Stimulated activated CD4-positive, alpha-beta T cell treated with anti-CD3 and anti-CD28 coated beads, Interleukin-15, amount 100 ng/mL, for 24 hours (primary cell): ENCODE data around the gene YWHAG.
"Not testable (repeated sequence)": the region's sequence is repeated elsewhere in the genome, so short reads cannot be mapped to it uniquely, and the experiment has no call there.

Experiments
- DNase-seq: peaks from one replicate; pipeline ENCODE4 v3.0.0-alpha.2; 2020

The YWHAG gene

GRCh38 chr7:76346097-76346496 is 12.7 kb downstream of the YWHAG start:
- DNase-seq = no peak

- DNase-seq = no peak
These were observed 14.9 kb downstream of the YWHAG start for GRCh38 chr7:76343931-76344321.

- peak; percentile 32 for DNase-seq
These were observed 15.4 kb downstream of the YWHAG start for GRCh38 chr7:76343294-76343930.

DNA sequence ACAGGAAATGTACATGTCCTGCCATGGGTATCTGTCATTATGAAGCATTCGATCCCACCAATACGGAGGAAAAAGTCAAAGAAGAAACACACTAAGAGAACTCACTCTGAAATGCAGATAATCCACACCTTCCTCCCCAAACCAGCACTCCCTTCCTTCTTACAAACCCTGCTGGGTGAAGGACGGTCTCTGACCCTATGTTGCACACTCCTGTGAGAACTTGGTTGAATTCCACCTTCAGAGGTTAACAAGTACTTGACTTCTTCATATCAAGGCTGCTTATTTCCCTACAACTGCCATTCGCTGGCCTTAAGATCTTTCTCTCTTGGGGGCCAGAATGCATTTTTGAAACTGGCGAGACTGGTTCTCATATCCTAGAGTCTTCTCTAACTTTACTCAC is 16.6 kb downstream of the YWHAG start:
- no peak for DNase-seq

GRCh38 chr7:76340617-76341131 is 18.1 kb downstream of the YWHAG start:
- no peak for DNase-seq

DNA sequence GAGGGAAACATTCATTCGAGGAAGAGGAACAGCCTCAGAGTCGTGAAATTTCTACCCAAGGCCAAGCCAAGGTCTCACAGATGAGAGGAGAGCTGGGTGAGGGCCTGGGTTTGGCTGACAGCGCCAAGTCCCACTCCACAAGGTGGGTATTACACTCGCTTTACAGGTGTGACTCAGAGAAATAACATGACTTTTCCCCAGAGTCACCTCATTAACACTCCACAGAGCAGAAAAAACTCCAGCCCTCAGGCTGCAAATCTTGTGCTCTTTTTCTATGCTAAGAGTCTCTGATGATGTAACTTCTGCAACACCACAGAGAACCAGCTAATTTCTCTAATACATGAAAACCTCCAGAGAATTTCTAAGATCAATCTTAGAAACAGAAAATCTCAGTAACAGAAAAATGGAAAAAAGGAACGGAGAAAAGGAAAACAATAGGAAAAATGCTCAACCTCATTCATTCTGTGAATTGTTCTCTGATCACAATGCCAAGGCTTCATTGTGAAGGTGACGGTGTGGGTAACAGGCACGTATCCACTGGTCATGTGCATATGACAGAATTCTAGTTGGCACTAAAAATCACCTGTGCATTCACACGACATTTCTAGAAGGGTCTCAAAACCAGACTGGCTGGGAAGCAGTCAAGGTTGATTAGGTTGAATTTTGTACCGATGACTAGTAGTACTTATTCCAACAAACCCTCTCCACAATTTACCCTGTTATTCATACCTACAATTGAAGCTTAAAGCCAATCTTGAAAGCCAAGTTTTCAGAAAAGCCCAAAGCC is 20.3 kb downstream of the YWHAG start:
- no peak for DNase-seq

GRCh38 chr7:76337147-76337546 is 21.6 kb downstream of the YWHAG start:
- DNase-seq = no peak

DNA sequence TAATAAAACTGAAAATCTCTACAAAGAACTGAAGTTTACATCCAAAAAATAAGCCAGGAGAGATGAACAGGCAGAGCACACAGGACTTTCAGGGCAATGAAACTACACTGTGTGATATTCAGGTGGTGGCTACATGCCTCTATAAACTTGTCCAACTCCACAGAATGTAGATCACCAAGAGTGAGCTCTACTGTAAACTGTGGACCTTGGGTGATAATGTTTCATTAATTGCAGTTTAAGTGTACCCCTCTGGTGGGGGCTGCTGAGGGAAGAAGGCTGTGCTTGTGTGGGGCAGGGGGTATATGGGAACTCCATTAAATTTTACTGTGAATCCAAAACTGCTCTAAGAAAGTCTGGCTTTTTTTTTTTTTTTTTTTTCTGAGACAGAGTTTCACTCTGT is 22.7 kb downstream of the YWHAG start:
- no peak for DNase-seq

- not testable (repeated sequence) for DNase-seq
These were observed 23.4 kb downstream of the YWHAG start for GRCh38 chr7:76335417-76335816.

- no peak for DNase-seq
These were observed 24.3 kb downstream of the YWHAG start for GRCh38 chr7:76334320-76334967.

DNA sequence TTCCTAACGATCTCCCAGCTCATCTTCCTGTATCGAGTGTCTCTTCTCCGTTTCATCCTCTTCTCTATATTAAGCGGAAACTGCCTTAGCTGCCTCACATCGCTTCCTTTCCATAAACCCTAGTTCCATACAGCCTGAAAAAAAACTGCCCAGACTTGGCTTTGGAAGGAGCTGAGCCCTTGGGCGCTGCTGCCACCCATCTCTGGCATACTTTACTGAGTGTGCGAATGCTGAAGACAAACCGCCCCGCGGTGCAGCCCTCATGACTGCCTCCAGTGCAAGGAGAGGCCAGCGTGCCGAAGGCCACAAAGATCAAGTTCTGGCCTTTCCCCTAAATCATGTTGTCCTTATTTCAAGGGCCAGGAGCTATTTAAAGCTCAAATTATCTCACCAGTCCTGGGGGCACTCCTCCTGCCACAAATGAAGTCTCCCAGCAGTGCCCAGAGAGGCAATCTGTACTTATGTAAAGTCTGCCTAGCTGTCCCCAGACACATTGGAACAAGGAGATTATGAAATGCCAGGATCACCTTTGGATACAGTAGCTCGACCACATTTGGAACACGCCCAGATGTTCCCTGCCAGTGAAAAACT is 25.2 kb downstream of the YWHAG start:
- DNase-seq = no peak

DNA sequence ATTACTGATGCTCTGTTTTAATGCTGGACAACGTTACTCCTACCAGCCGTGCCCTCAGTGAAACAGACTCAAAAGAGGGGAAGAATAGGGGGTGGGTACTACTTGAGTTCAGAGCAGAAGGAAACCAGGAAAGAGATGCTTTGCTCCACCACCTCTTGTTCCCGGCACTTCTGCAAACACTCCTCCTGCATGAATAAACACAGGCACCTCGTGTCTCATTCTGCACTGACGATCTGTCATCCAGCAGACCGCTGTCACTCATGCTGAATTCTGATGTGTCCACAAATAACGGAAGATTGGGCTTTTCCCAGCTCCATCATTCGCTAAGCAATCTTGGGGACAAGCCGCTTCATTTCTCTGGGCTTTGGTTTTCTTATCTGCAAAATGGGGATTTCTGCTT is 26.7 kb downstream of the YWHAG start:
- DNase-seq = no peak

DNA sequence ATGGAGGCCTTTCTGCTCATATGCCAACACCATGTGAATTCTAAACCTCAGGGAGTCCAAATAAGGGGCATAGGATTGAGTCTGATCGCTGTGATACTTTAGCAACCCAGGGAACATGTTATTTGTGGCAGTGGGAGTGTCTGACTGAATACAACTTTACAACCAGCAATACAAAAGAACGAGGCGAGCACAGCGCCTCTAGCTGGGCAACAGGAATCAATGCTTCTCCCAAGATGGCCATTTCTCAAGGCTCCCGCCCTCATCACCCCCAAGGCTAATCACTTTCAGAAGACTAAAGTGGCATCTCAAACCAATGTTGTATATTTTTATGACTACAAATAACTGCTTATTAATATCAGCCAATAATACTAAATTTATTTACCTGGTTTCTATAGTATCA is 28.1 kb downstream of the YWHAG start:
- DNase-seq = no peak

DNA sequence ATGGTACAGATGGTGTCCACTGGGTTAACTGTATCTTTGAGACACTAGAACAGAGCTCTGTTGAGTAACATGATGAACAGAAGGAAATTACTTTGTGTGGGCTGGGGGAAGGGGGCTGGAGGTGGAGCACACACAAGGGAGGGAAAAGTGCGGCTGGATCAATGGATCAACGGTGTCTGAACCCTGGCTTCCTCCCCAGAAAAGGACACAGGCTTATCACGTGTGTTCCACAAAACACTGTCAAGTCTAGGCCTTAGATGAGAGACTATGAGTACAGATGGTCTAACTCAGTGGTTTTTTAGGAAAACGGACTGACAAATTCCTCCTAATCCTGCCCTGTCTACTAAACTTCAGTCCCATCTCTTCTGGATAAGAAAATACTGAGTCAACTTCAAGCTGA is 28.5 kb downstream of the YWHAG start:
- DNase-seq = no peak

DNA sequence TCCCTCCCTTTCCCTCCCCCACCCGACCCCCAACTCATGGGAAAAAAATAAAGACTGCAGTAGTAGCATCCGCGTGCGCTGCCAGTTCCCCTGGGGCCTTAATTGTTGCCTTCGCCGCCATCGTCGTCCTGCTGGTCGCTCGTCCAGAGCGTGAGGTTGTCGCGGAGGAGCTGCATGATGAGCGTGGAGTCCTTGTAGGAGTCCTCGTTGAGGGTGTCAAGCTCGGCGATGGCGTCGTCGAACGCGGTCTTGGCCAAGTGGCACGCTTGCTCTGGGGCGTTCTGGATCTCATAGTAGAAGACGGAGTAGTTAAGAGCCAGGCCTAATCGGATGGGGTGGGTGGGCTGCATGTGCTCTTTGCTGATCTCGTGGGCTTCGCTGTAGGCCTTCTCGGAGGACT is 29.3 kb downstream of the YWHAG start:
- DNase-seq = no peak

DNA sequence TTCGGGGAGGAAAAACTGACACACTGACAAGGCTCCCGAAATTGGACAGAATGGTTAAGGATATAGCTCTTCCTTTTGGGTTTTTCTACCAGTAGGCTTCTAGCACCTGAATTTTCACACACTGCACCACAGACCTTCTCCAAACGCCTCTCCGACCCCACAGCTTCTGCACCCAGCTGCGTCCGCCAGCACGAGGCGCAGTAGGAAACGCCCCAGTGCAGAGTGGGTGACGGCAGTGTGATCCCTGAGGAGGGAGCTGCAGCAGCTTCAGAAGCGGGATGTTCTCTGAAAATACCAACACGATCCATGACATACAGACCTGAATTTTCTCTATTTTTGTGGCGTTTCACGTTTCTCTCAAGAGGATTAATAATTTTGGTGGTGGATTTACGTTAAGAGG is 30.4 kb downstream of the YWHAG start:
- DNase-seq = no peak

- no peak for DNase-seq
These were observed 31.2 kb downstream of the YWHAG start for GRCh38 chr7:76327610-76328009.

DNA sequence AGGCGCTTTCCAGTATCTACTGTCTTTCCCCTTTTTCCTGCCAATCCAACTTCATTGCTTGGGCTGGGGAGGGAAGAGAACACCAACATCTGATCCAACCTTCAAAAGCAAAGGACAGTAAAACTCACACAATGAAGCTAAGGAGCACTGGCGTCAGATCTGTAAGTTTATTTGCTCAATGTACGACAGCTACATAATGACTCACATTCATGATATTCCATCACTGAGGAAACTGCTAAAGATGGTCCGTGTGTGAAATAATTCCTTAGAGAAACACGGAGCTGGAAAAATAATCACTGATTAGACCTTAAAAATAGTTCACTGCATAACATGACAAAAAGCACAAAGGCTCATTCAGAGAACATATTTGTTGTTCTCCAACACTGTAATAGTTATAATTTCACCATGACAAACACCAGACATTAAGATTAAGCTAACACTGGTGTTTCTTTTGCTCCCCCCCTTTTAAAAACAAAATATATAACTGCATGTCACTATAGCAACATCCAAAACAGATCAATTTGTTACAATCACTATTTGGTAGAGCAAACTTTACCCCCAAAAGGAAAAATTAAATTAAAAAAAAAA is 32.1 kb downstream of the YWHAG start:
- DNase-seq = no peak

DNA sequence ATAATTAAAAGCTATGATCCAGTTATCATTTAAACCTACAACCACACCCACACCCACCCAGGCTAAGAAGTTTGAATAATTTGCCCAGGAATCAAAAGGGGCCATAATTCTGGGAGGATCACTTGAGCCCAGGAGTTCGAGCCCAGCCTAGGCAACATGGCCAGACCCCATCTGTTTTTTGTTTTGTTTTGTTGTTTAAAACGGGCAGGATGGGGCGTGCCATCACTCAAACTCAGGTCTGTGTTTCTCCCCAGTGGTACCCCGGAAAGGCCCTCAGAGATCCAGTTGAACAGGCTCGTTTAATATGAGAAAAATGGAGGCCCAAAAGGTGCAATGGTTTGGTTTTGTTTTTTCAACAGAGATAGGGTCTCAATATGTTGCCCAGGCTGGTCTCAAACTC is 33.0 kb downstream of the YWHAG start:
- no peak for DNase-seq

- no peak for DNase-seq
These were observed 33.7 kb downstream of the YWHAG start for GRCh38 chr7:76325092-76325491.

- DNase-seq = peak; percentile 78
These were observed 40.1 kb downstream of the YWHAG start for GRCh38 chr7:76318488-76319353.
